ENCODE measurements around the gene ZNHIT1.
"Not testable (repeated sequence)": the region's sequence is repeated elsewhere in the genome, so short reads cannot be mapped to it uniquely, and the experiment has no call there.

Gene ZNHIT1

GRCh38 chr7:101179117-101179516, 38.8 kb upstream of the ZNHIT1 start:
- peaks cover 6% of the 10 kb centered on the region for H3K4me1 Mint-ChIP-seq (ENCODE audit: low read depth)
- peaks cover 76% of the 10 kb centered on the region for H3K27me3 Mint-ChIP-seq (ENCODE audit: low read depth)
- H3K4me3 Mint-ChIP-seq: no peak overlapping the region
- H3K36me3 Mint-ChIP-seq (ENCODE audit: low read depth): peaks cover 3% of the 10 kb centered on the region
- no peak overlapping the region for H3K27ac Mint-ChIP-seq
- H3K9me3 Mint-ChIP-seq: no peaks in the 10 kb centered on the region

- no peak overlapping the region for H3K27ac Mint-ChIP-seq
- peaks cover 3% of the 10 kb centered on the region for H3K36me3 Mint-ChIP-seq (ENCODE audit: low read depth)
- H3K9me3 Mint-ChIP-seq: no peaks in the 10 kb centered on the region
- peaks cover 74% of the 10 kb centered on the region for H3K27me3 Mint-ChIP-seq (ENCODE audit: low read depth)
- no peak overlapping the region for H3K4me3 Mint-ChIP-seq
- peaks cover 4% of the 10 kb centered on the region for H3K4me1 Mint-ChIP-seq (ENCODE audit: low read depth)
Observed at GRCh38 chr7:101179713-101180112, 38.3 kb upstream of the ZNHIT1 start.

- Mint-ChIP-seq H3K27me3 (ENCODE audit: low read depth) (peaks cover 74% of the 10 kb centered on the region), H3K9me3 (no peaks in the 10 kb centered on the region), H3K4me3 (no peak within 1 kb of the TSS), H3K36me3 (ENCODE audit: low read depth) (peaks cover 1% of the 10 kb centered on the region), H3K27ac (no peak within 1 kb of the TSS), H3K4me1 (ENCODE audit: low read depth) (peaks cover 4% of the 10 kb centered on the region)
Observed at GRCh38 chr7:101180130-101180755, 37.7 kb upstream of the ZNHIT1 start, which contains the start of gene NAT16. Gene NAT16 (minus strand): TSS chr7:101180293. CDS start chr7:101174807, 5,486 bp downstream.

GRCh38 chr7:101185258-101185839, 32.6 kb upstream of the ZNHIT1 start:
- Mint-ChIP-seq H3K4me1 (ENCODE audit: low read depth) (peaks cover 3% of the 10 kb centered on the region), H3K9me3 (no peaks in the 10 kb centered on the region), H3K27ac (no peak overlapping the region), H3K4me3 (no peak overlapping the region), H3K27me3 (ENCODE audit: low read depth) (peaks cover 33% of the 10 kb centered on the region), H3K36me3 (ENCODE audit: low read depth) (no peaks in the 10 kb centered on the region)

GRCh38 chr7:101186194-101186593, 31.8 kb upstream of the ZNHIT1 start:
- Mint-ChIP-seq H3K9me3 (no peaks in the 10 kb centered on the region), H3K27me3 (ENCODE audit: low read depth) (peaks cover 26% of the 10 kb centered on the region), H3K27ac (no peak overlapping the region), H3K36me3 (ENCODE audit: low read depth) (no peaks in the 10 kb centered on the region), H3K4me1 (ENCODE audit: low read depth) (no peaks in the 10 kb centered on the region), H3K4me3 (no peak overlapping the region)

- H3K36me3 Mint-ChIP-seq (ENCODE audit: low read depth): no peaks in the 10 kb centered on the region
- H3K27ac Mint-ChIP-seq: no peak overlapping the region
- no peak overlapping the region for H3K4me3 Mint-ChIP-seq
- no peaks in the 10 kb centered on the region for H3K9me3 Mint-ChIP-seq
- H3K4me1 Mint-ChIP-seq (ENCODE audit: low read depth): no peaks in the 10 kb centered on the region
- H3K27me3 Mint-ChIP-seq (ENCODE audit: low read depth): peaks cover 24% of the 10 kb centered on the region
Observed at GRCh38 chr7:101186844-101187428, 31.0 kb upstream of the ZNHIT1 start.

GRCh38 chr7:101189109-101189508, 28.9 kb upstream of the ZNHIT1 start:
- Mint-ChIP-seq H3K27ac (no peak overlapping the region), H3K4me1 (ENCODE audit: low read depth) (peaks cover 2% of the 10 kb centered on the region), H3K9me3 (no peaks in the 10 kb centered on the region), H3K4me3 (no peak overlapping the region), H3K36me3 (ENCODE audit: low read depth) (no peaks in the 10 kb centered on the region), H3K27me3 (ENCODE audit: low read depth) (peaks cover 18% of the 10 kb centered on the region)

- peaks cover 2% of the 10 kb centered on the region for H3K4me1 Mint-ChIP-seq (ENCODE audit: low read depth)
- H3K9me3 Mint-ChIP-seq: no peaks in the 10 kb centered on the region
- H3K27ac Mint-ChIP-seq: no peak overlapping the region
- H3K27me3 Mint-ChIP-seq (ENCODE audit: low read depth): peaks cover 18% of the 10 kb centered on the region
- H3K36me3 Mint-ChIP-seq (ENCODE audit: low read depth): no peaks in the 10 kb centered on the region
- H3K4me3 Mint-ChIP-seq: no peak overlapping the region
Observed at GRCh38 chr7:101195884-101196283, 22.1 kb upstream of the ZNHIT1 start.

GRCh38 chr7:101197991-101198390, 20.0 kb upstream of the ZNHIT1 start:
- Mint-ChIP-seq H3K27me3 (ENCODE audit: low read depth) (peaks cover 31% of the 10 kb centered on the region), H3K36me3 (ENCODE audit: low read depth) (no peaks in the 10 kb centered on the region), H3K4me3 (no peak overlapping the region), H3K4me1 (ENCODE audit: low read depth) (peaks cover 1% of the 10 kb centered on the region), H3K27ac (no peak overlapping the region), H3K9me3 (no peaks in the 10 kb centered on the region)

- H3K36me3 Mint-ChIP-seq (ENCODE audit: low read depth): no peaks in the 10 kb centered on the region
- H3K4me1 Mint-ChIP-seq (ENCODE audit: low read depth): peaks cover 1% of the 10 kb centered on the region
- H3K9me3 Mint-ChIP-seq: no peaks in the 10 kb centered on the region
- peaks cover 35% of the 10 kb centered on the region for H3K27me3 Mint-ChIP-seq (ENCODE audit: low read depth)
- H3K27ac Mint-ChIP-seq: no peak overlapping the region
- H3K4me3 Mint-ChIP-seq: no peak overlapping the region
Observed at GRCh38 chr7:101198476-101198875, 19.5 kb upstream of the ZNHIT1 start.

- not testable (repeated sequence) for H3K36me3 Mint-ChIP-seq (ENCODE audit: low read depth); H3K9me3 Mint-ChIP-seq
- peaks cover 44% of the 10 kb centered on the region for H3K27me3 Mint-ChIP-seq (ENCODE audit: low read depth)
Observed at GRCh38 chr7:101199522-101199921, 18.4 kb upstream of the ZNHIT1 start.

GRCh38 chr7:101200504-101200861, 17.5 kb upstream of the ZNHIT1 start:
- H3K4me3 Mint-ChIP-seq: no peak overlapping the region
- no peaks in the 10 kb centered on the region for H3K9me3 Mint-ChIP-seq
- peaks cover 39% of the 10 kb centered on the region for H3K27me3 Mint-ChIP-seq (ENCODE audit: low read depth)
- no peaks in the 10 kb centered on the region for H3K36me3 Mint-ChIP-seq (ENCODE audit: low read depth)
- no peak overlapping the region for H3K27ac Mint-ChIP-seq
- peaks cover 3% of the 10 kb centered on the region for H3K4me1 Mint-ChIP-seq (ENCODE audit: low read depth)

More at GRCh38 chr7:101199522-101199921, 18.4 kb upstream of the ZNHIT1 start:
- H3K27ac Mint-ChIP-seq; H3K4me1 Mint-ChIP-seq (ENCODE audit: low read depth); H3K4me3 Mint-ChIP-seq: not testable (repeated sequence)

- peaks cover 39% of the 10 kb centered on the region for H3K27me3 Mint-ChIP-seq (ENCODE audit: low read depth)
- peaks cover 4% of the 10 kb centered on the region for H3K36me3 Mint-ChIP-seq (ENCODE audit: low read depth)
- no peaks in the 10 kb centered on the region for H3K9me3 Mint-ChIP-seq
- H3K4me3 Mint-ChIP-seq: no peak within 1 kb of the TSS
- H3K4me1 Mint-ChIP-seq (ENCODE audit: low read depth): peaks cover 3% of the 10 kb centered on the region
- no peak within 1 kb of the TSS for H3K27ac Mint-ChIP-seq
Observed at GRCh38 chr7:101200862-101201599, 16.9 kb upstream of the ZNHIT1 start, which contains the start of gene MOGAT3. Gene MOGAT3 (minus strand): TSS chr7:101201036. CDS start chr7:101200854, 182 bp downstream.

GRCh38 chr7:101201695-101202602, 16.0 kb upstream of the ZNHIT1 start:
- no peak overlapping the region for H3K4me3 Mint-ChIP-seq

More at GRCh38 chr7:101201695-101202602, 16.0 kb upstream of the ZNHIT1 start:
- Mint-ChIP-seq H3K4me1 (ENCODE audit: low read depth) (peaks cover 3% of the 10 kb centered on the region), H3K9me3 (no peaks in the 10 kb centered on the region), H3K36me3 (ENCODE audit: low read depth) (peaks cover 7% of the 10 kb centered on the region), H3K27me3 (ENCODE audit: low read depth) (peaks cover 39% of the 10 kb centered on the region), H3K27ac (no peak overlapping the region)
